Activated CD4-positive, alpha-beta T cell treated with anti-CD3 and anti-CD28 coated beads, Interleukin-2, Interleukin-6, amounts not matched to agents 100 ng/mL and 50 ng/mL, durations not matched to agents 16 hours and 8 hours (primary cell): ENCODE data around the gene USP9X.
"Not testable (repeated sequence)": the region's sequence is repeated elsewhere in the genome, so short reads cannot be mapped to it uniquely, and the experiment has no call there.

Experiments
- DNase-seq: peaks from one replicate; pipeline ENCODE4 v3.0.0-alpha.2; 2020

Gene USP9X

GRCh38 chrX:41084893-41085511 lies at the start of gene USP9X:
Gene USP9X (plus strand): TSS chrX:41085445. CDS start chrX:41123629, 38,184 bp downstream.
- DNase-seq: peak; percentile 94

- no peak for DNase-seq
Observed at GRCh38 chrX:41035582-41035981, 49.7 kb upstream of the USP9X start.

- no peak for DNase-seq
Observed at GRCh38 chrX:41036668-41037326, 48.4 kb upstream of the USP9X start.

GRCh38 chrX:41043196-41043595 lies 42.0 kb upstream of the USP9X start:
- DNase-seq: no peak

- no peak for DNase-seq
Observed at GRCh38 chrX:41043674-41044345, 41.4 kb upstream of the USP9X start.

- no peak for DNase-seq
Observed at GRCh38 chrX:41045960-41046567, 39.2 kb upstream of the USP9X start.

GRCh38 chrX:41047878-41048534 lies 37.2 kb upstream of the USP9X start:
- DNase-seq: no peak

- DNase-seq: no peak
Observed at GRCh38 chrX:41050359-41050758, 34.9 kb upstream of the USP9X start.

GRCh38 chrX:41051288-41051687 lies 34.0 kb upstream of the USP9X start:
- no peak for DNase-seq

- no peak for DNase-seq
Observed at GRCh38 chrX:41055740-41056139, 29.5 kb upstream of the USP9X start.

- DNase-seq: not testable (repeated sequence)
Observed at GRCh38 chrX:41063276-41063675, 22.0 kb upstream of the USP9X start.

- no peak for DNase-seq
Observed at GRCh38 chrX:41064018-41064417, 21.2 kb upstream of the USP9X start.

- no peak for DNase-seq
Observed at GRCh38 chrX:41066391-41066790, 18.9 kb upstream of the USP9X start.

GRCh38 chrX:41066969-41067368 lies 18.3 kb upstream of the USP9X start:
- DNase-seq: no peak

- no peak for DNase-seq
Observed at GRCh38 chrX:41067721-41068120, 17.5 kb upstream of the USP9X start.

- DNase-seq: no peak
Observed at GRCh38 chrX:41076742-41077141, 8.5 kb upstream of the USP9X start.

- no peak for DNase-seq
Observed at GRCh38 chrX:41081821-41082220, 3.4 kb upstream of the USP9X start.

- DNase-seq: no peak
Observed at GRCh38 chrX:41082783-41083182, 2.5 kb upstream of the USP9X start.

GRCh38 chrX:41084044-41084892 lies 977 bp upstream of the USP9X start:
- DNase-seq: peak; percentile 96

- DNase-seq: peak; percentile 80
Observed at GRCh38 chrX:41085512-41085877, 250 bp downstream of the USP9X start.

GRCh38 chrX:41085878-41086626 lies 807 bp downstream of the USP9X start:
- DNase-seq: peak; percentile 60

GRCh38 chrX:41086627-41086932 lies 1.3 kb downstream of the USP9X start:
- DNase-seq: no peak
